ENCODE measurements around the gene SSUH2. TPM values are rescaled to one million over a fixed set of nuclear protein-coding genes. Genes with fewer than 3 reads are reported as not detected.
"Not testable (repeated sequence)": the region's sequence is repeated elsewhere in the genome, so short reads cannot be mapped to it uniquely, and the experiment has no call there.

Gene SSUH2
- total RNA-seq, 1 donor from 2014 or later: 2.2 TPM

DNA sequence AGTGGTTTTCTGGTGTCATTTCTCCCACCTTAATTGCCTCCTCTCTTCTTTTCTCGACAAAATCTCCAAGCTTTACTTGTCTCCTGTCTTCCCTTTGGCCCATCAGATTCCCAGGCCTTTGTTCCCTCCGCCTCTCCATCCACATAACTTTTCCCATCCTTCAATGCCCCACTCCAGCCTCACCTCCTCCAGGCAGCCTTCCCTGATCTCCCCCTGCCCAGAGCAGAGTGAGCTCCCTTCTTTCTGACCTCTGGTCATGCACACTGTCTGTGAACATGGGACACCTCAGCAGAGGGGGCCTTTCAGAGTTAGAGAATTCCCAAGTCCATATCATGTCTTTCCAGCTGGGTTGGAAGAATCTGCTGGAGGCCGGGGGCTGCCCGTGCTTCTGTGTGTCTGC is 14.6 kb upstream of the SSUH2 start:
- no peak for DNase-seq

DNA sequence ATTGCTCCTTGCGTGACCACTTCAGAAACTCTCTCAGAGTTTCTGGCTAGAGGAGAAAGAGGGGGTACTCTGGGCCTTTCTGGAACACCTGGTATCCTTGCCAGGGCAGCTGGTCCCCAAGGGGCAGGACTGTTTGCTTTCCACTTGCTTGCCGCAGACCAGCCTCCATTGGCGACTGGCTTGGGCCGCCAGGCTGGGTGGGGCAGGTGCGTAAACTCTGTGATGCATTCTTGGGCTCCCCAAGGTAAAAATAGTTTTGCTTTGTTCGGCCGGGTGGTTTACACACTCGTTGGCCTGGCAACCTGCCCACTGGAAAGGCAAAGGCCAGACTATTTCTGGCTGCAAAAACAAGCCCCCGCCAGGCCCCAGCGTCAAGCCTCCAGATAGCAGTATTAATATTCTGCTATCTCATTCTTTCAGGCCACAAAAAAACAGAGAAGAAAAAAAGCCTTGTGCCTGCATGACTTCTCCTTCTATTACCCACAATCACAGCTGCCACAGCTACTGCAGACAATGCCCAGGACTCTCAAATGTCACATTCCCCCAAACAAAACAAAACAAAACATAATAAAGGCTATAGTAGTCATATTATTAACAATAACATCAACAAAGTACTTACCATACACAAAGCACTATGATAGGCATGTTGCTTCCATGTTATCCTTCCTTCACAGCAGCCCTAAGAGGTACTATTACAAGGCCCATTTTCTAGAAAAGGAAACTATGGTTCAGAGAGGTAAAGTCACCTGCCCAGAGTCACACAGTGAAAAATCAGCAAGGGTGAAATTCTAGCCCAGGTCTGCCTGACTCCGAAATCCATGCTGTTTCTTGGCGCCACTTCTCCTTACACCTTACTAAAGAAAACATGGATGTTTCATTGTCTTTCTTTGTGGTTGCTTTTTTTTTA is 14.0 kb upstream of the SSUH2 start:
- DNase-seq: peak; percentile 88

DNA sequence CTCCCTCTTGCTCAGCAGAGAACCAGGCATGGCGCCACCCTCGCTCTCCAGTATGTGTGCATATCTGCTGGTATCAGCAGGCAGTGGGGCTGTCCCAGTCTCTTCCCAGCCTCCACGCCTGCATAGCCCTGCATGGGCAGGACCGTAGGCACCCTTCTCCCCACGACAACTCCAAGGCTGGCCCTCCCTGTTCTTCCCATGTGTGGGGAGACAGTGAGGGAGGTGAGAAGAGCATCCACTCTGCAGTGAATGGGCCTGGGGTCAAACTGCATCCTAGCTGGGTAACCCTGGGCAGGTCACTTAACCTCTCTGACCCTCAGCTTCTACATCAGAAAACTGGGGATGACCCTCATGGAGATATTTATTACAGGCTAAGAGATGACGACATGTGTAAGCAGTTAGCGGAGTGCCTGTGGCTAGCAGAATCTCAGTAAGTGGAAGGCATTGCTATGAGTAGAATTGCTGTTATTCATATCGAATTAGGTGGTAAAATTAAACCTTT is 13.3 kb upstream of the SSUH2 start:
- DNase-seq: no peak

DNA sequence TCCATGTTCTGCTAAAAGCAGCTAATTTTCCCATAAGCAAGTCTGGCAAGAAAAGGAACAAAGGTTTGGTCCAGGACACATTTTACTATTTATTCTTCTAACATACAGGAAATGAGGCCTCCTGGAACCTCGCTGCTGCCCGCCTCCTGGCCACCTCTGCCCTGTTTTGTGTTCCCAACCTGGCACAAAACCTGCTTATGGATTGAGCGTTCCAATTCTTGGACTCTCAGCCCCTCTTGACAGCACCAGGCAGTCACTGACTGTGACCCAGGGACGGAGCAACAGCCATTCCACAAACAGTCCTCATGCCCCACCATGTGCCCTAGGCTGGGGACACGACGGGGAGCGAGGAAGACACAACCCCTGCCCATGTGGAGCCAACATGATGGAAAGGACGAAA is 11.6 kb upstream of the SSUH2 start:
- no peak for DNase-seq

DNA sequence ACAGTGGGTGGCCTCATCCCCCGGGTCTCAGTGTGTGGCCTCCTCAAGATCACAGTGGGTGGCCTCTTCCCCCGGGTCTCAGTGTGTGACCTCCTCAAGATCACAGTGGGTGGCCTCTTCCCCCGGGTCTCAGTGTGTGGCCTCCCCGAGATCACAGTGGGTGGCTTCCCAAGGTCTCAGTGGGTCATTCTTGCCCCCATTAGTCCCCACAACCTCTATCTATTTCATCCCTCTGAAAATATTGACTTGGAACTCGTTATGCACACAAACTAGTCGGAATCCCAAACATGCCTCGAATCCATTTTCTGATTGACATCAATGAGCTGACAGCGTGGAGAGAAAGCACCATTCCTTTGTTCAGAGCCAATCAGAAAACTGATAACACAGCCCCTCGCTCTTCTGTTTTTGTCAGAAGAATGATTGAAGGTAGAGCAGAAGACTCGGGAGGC is 10.8 kb upstream of the SSUH2 start:
- no peak for DNase-seq

DNA sequence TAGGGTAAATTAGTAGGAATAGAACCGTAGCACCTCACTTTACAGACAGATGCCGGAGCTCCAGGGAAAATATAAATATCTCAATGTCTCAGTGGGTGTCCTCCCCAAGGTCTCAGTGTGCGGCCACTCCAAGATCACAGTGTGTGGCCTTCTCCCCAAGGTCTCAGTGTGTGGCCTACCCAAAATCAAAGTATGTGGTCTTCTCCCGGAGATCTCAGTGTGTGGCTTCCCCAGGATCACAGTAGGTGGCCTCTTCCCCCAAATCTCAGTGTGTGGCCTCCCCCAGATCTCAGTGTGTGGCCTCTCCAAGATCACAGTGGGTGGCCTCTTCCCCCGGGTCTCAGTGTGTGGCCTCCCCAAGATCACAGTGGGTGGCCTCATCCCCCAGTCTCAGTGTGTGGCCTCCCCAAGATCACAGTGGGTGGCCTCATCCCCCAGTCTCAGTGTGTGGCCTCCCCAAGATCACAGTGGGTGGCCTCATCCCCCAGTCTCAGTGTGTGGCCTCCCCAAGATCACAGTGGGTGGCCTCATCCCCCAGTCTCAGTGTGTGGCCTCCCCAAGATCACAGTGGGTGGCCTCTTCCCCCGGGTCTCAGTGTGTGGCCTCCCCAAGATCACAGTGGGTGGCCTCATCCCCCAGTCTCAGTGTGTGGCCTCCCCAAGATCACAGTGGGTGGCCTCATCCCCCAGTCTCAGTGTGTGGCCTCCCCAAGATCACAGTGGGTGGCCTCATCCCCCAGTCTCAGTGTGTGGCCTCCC is 10.2 kb upstream of the SSUH2 start:
- DNase-seq: not testable (repeated sequence)

DNA sequence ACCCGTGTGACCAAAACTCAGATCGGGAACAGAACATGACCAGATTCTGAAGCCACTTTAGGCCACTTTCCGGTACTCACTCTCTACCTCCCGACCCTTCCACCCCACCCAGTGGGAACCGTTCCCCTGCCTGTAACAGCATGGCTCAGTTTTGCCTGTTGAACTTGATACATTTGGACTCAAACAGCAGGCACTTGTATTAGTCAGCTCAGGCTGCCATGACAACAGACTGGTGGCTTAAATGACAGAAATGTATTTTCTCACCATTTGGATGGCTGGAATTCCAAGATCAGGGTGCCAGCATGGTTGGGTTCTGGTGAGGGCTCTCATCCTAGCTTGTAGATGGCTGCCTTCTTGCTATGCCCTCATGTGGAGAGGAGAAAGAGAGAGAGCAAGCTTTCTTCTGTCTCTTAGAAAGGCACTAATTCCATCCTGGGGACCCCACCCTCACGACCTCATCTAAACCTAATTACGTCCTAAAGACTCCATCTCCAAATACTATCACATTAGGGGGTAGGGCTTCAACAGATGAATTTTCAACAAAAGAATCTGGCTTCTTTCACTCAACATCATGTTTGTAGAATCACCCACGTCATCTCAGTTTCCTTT is 9.3 kb upstream of the SSUH2 start:
- no peak for DNase-seq

DNA sequence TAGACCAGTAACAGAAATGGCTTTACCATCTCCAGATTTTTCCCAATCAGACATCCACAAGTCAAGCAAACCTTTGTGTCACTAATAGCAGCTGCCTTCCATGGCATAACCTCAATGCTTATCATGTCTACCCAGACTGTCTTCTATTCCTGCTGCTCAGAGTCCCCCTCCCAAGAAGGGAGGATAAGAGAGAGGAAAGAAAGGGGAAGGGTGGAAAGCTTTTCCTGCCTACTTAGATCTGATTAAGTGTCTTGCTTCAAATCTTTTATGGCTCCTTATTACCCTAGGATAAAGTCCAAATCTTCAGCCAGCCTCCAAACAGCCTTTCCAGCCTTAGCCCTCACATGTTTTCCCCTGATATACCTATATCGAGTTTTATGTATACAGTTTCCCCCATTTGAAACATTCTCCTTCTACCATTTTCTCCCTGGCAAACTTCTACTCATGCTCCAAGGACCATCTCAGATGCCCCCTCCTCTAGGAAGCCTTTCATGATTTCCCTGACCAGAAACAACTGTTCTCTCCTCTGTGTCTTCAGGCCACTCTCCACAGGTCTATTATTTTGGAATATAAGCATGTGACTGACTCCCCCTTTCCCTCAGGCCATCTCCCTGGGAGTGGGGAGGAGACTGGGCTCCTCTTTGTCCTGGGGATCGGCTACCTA is 7.9 kb upstream of the SSUH2 start:
- no peak for DNase-seq

DNA sequence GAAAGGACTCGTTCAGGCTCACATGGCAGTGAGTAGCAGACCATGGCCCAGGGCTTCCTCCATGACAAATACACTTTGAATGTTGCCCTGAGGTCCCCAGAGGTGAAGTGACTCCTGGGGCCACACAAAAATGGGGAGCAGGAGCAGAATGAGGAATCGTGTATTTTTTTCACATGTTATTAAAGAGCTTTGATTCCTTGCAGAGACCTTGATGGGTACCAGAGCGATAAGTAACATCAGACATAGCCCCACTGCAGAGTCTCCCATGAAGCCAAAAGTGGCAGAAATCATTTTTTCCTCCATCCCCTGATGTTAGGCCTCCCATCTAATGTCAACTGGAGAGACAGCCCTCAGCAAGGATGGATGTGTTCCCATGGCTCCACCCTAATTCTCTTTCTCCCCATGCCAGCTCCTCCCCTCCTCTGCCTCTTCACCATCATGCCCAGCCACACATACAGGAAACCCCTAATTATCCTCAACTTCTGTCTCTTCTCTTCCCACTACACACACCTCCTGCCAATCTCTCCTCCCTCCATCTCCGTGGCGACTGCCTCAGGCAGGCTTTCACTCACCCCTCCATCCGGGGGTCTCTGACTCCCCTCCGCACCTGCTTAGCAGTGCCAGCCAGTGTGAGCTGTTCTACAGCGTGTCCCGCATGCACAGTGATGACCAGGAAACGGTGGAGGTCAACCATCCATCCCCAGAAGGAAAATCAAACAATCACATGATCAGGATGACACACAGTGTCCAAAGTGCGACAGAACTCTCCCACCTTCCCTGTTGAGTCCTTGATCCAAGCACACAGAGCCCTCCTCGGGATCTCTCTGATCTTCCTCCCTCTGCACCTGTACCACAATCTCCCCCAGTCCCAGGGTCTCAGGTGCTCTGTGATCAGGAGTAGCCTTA is 7.1 kb upstream of the SSUH2 start:
- no peak for DNase-seq

DNA sequence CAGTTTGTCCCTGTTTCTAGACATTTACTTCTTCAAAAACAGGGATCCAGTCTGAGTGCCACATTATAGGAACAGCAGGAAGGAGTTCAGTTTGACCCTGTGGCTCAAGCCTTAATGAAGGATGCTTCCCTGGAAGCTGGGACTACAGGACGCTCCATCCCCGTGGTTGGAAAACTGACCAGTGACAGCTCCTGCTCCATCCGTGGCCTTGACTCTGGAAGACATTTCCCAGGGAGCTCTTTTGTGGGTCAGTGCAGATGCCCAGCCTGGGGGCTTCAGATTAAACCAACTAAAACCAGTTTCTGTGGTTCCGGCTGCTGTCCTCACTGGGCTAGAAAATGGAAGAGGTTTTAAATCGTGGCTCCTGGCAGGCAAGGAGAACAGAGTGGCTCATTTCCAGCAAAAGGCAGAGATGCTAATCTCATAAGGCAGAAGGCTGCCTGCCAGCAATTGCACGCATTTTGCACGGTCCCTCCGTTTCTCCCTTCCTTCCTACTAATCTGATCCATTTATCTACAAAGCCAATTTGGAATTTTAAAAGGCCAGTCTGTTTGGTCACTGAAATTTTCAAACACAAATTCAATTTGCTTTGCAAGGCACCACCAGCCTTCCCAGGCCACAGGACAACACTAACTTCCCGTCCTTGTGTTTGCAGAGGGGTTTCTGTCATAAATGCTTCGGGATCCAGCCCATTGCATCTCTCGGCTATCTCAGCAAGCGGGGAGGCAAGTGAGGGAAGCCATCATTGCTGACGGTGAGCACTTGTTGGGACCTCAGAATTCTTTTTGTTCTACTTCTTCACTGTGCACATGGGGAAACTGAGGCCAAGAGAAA is 6.2 kb upstream of the SSUH2 start:
- peak; percentile 74 for DNase-seq

DNA sequence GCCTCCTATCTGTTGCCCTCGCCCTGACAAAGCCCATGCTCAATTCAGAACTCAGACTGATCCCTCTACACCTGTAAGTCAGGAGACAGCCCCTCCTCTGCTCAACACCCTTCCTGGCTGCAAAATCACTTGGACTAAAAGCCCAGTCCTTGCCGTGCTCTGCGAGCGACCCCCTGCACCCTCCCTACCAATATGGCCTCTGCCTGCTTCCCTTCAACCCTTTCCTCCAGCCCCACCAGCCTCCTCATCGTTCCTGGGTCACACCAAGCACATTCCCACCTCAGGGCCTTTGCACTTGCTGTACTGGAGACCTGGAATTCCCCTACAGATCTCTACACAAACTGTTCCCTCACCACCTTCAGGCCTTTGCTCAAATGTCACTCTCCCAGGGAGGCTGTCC is 5.2 kb upstream of the SSUH2 start:
- DNase-seq: no peak

DNA sequence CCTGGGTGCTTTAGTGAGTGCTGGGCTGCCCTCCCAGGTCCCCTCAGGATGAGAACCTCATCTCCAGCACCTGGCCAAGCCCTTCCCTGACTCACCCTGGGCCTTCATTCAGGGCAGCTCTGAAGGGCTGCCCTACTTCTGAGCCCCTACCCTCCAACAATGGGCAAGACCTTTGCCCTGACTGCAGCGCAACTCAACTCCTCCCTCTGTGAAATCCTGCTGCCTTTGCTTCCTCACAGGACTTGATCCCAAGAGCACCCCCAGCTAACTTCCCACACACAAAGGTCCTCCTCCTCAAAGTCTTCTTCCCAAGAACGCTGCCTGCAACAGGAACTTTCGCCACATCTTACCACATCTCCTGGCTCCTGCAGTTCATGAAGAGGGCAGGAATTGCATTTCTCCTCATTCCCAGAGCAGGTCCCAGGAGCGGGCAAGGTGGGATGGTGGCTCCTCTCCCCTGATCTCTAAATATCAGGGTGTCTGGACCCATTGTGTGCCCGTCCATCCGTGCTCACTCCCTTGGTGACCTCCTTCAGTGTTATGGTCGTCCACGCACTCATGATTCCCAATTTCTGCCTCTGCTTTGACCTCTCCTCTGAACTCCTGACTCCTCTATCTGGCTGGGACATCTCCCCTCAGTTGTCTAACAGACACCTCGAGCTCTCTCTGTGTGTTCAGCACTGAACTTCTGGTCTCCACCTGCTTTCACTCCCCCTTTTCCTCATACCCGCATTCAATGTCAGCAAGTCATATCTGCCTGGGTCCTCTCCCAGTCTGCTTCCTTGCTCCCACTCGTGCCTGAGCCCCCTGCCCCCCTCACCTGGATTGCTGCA is 4.5 kb upstream of the SSUH2 start:
- DNase-seq: no peak

DNA sequence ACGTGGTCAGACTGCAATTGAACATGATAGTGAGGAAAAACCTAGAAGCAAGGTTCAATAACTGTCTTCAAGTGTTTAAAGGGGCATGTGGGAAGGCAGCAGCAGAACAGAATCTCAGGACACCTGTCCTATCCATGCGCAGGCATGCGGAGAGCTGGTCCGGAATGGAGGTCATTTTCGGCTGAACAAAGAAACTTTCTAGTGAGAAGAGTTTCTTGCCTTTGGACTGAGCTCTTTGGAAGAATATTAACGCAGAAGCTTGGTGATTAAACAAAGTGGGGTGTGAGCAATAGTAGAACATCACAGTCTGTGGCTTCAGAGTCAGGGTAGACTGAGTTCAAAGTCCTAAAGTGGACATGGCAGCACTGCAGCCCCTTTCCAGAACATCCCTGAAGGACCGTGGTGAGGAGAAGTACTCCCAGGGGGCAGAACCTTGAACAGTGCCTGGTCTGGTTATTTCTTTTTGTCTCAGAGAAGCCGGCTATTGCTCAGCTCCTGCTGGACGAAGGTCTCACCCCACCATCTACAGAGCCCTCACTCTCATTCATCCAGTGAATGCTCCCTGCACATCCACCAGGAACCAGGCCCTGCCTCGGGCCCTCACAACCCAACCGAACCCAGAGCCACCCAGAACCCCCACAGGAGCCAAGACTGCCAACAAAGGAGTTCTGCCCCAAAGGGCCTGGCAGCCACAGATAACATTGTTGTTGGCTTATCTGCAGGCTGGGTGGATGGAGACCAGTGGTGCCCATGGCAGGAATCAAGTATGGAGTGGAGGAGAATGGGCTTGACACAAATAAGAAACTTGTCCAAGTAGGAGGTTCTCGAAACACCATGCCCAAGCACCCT is 2.8 kb upstream of the SSUH2 start:
- DNase-seq: no peak

DNA sequence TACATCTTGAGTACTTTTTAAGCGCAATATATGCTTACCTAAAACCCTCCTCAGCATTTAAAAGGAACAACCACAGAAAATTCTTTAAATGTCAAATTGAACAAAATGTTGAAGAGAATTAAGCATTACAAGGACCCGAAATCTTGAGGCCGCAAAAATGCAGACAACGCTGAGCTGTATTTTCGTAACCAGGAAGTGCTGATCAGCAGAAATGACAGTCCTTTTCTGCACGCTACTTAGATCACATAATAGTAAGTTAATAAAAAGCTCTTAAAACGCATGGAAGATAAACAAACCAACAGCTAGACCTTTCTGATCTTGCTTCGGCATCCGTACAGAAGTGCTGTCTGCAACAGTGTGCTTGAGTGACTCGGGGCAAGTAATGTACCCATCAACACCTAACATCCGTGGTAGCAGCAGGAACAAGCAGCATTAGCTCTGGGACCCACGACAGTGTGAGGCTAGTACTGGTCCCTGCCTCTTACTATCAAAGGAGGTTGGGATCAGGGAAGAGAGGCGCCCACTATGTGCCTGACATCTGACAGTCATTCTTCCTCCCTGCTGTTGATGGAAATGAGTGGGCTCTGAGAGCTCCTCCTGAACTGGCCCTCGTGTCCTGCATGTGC is 1.8 kb upstream of the SSUH2 start:
- no peak for DNase-seq

DNA sequence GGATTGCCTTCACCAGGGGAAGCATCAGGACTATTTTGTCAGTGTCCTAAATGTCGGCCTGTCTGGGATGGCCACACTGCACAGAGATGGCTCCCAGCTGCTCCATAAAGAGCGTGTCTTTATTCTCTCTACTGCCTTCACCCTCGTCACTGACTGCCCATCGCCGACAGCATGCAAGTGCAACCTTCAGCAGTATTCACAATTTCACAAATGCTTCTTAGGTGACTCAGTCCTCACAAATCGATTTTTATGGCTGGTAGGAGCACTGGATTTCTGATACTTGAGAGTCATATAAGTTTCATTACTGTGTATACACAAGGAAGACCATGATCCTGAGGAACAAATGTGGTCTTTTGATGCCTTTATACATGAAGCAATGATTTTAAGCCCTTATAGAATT is 1.1 kb upstream of the SSUH2 start:
- no peak for DNase-seq

DNA sequence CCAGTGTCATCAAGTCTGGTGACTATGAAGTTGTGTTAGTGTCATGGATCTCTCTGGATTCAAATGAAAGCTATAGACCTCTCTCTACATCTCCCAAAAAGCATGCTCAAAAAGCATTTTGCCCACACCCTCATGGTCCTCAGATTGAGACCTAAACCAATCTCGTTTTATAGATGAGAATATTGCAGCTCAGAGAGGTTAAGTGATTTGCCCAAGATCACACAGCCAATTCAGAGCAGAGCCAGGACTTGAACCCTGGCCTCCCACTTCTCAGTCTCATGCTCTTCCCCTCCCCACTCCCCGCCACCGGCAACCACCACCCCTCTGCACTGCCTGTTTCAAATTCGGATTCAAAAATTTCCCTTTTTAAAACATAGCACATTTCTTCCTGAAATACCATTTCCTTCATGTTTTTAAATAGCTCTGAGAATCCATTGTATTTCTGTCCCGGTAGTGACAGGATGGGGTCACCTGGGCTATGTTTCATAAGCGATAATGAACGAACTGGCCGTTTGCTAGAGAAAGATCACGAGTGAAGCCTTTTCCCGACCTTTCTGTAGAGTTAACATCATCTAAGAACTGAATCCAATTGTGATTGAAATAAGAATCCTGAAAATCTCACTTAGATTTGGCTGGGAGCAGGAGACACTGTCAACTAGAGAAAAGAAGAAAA is 769 bp downstream of the SSUH2 start:
- no peak for DNase-seq

DNA sequence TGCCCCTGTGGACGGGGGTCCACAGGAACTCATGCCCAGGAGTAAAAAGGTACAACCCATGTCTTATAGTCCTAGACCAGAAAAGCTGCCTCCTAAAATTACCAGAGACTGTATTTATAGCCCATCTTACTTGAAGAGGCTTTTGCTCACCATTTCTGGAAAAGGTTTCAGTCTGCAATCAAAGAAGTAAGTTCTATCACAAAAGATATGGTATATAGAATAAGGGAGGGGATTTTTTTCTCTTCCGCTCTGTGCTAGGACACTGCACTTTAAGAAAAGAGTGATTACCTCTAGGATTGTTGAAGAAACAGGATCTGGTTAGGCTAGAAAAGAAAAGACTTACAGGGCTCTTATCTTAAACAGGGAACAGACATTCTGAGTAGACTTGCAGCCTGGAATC is 2.6 kb downstream of the SSUH2 start:
- DNase-seq: no peak
